ENCODE results near the gene C5AR2. TPM values are rescaled to one million over a fixed set of nuclear protein-coding genes. Genes with fewer than 3 reads are reported as not detected.

The C5AR2 gene
- total RNA-seq, 1 donor from 2014 or later, result 0.25 TPM

Other genes with a start within 250 kb of the C5AR2 start
- 14.0 TPM for gene ZC3H4, start 218.4 kb upstream of the C5AR2 start, total RNA-seq
- gene SAE1, start 201.3 kb upstream of the C5AR2 start, total RNA-seq, result 73.5 TPM
- gene BBC3, start 101.0 kb upstream of the C5AR2 start, total RNA-seq, result 5.2 TPM
- 2.2 TPM for gene CCDC9, start 75.7 kb upstream of the C5AR2 start, total RNA-seq
- gene INAFM1, start 57.3 kb upstream of the C5AR2 start, total RNA-seq, result 3.2 TPM
- 0.25 TPM for gene C5AR1, start 22.3 kb upstream of the C5AR2 start, total RNA-seq
- 8.6 TPM for gene DHX34, start 17.1 kb downstream of the C5AR2 start, total RNA-seq
- gene MEIS3, start 87.4 kb downstream of the C5AR2 start, total RNA-seq, result 63.4 TPM
- gene SLC8A2, start 139.7 kb downstream of the C5AR2 start, total RNA-seq, result 37.4 TPM
- 5.7 TPM for gene KPTN, start 152.0 kb downstream of the C5AR2 start, total RNA-seq
- 34.4 TPM for gene NAPA, start 182.9 kb downstream of the C5AR2 start, total RNA-seq
- under 0.01 TPM for gene ZNF541, start 241.0 kb downstream of the C5AR2 start, total RNA-seq